ENCODE results near the gene WFIKKN1. TPM values are rescaled to one million over a fixed set of nuclear protein-coding genes. Genes with fewer than 3 reads are reported as not detected.

Gene WFIKKN1
- total and polyA plus RNA-seq, 2 of the 13 experiments (the other 11 are each of a cell fraction or from before 2014, with no cell fraction given) = 1.7 to 4.9 TPM

DNA sequence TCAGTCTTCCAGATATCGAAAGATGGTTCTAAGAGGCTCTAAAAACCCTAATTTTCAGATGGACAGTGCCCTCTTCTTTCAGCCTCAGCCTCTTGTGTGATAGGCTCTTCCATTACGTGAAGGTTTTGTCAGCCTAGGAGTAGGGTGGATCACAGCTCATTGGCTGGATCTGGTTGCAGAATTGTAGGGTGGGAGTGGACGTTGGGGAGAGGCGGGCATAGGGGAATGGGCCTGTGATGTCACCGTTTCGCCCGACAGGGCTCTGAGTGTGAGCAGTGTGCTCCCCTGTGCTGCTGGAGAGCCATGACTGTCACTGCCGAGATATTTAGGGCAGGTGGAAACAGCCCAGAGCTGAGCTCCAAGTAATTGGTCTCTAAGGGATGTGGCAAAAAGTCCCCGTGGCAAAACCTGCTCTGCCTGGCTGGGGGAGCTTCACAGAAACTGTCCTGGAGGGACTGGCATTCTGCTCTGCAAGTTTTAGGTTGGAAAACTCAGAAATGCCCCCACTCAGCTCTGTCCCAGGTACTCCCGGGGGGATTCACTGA, 6.2 kb upstream of the WFIKKN1 start:
- BruUV-seq (replicated peaks) = no TSS peak
- intact Hi-C loops (cut with micrococcal nuclease; ENCODE audit: unreplicated experiment) (no loop called here), in situ Hi-C loops (cut with HindIII; ENCODE audit: extremely low pct_ligation_motif_present, low pct_unique_long_range_greater_than_20kb) (no loop called here)
- Histone ChIP-seq H3K4me1 (ENCODE audit: insufficient read depth, low read length) (peaks cover 9% of the 10 kb centered on the region), H2AFZ (ENCODE audit: low read length) (no peak overlapping the region), H3K36me3 (replicated peaks in 1 of 2; ENCODE audit: control insufficient read depth in 1 of 2, insufficient read depth in 2 of 2, low read length in 2 of 2) (peaks cover 4% of the 10 kb centered on the region in 2 experiments; a peak in 2 of 5 replicates), H3K4me3 (replicated peaks in 1 of 3; ENCODE audit: insufficient read depth in 1 of 3, low read depth in 2 of 3, low read length in 3 of 3) (no peak overlapping the region), H3K27me3 (ENCODE audit: control insufficient read depth in 1 of 2, insufficient read depth in 2 of 2, low read length in 2 of 2) (no peaks in the 10 kb centered on the region), H3K27ac (ENCODE audit: extremely low read length, insufficient read depth, low read length) (no peak overlapping the region), H4K20me1 (ENCODE audit: insufficient read depth, low read length) (no peaks in the 10 kb centered on the region), H3K9ac (ENCODE audit: insufficient read depth, low read depth, low read length) (no peak overlapping the region), H3K9me3 (ENCODE audit: low read length) (no peaks in the 10 kb centered on the region), H3K79me2 (ENCODE audit: insufficient read depth, low read length) (no peaks in the 10 kb centered on the region), H3K4me2 (ENCODE audit: low read depth, low read length) (no peak overlapping the region)
- ATAC-seq = no peak
- ChIA-PET CTCF (ENCODE audit: low intra/inter-chr PET ratio, low total read pairs) (no interaction called here), POLR2A (interaction anchor here (0.8 kb wide), 1 partner anchor 12 kb away, joined by 3 read pairs; the partner anchor contains the start of gene METTL26)
- TF ChIP-seq ZNF816 (CRISPR knock-in tag; IDR thresholded peaks at IDR 0.05; ENCODE audit: borderline replicate concordance) (no peak), CREB1 (IDR thresholded peaks at IDR 0.05) (0 out of 2 replicates have a peak, but pooled peaks have one; percentile 10), CREB1 (CRISPR knock-in tag; IDR thresholded peaks at IDR 0.05) (no peak)
- FAIRE-seq = no peak
- no peak for DNase-seq (ENCODE audit: low spot score)
- WGBS (ENCODE audit: low lambda C conversion rate) = 91% methylated on average over 10 of the region's 10 CpGs

DNA sequence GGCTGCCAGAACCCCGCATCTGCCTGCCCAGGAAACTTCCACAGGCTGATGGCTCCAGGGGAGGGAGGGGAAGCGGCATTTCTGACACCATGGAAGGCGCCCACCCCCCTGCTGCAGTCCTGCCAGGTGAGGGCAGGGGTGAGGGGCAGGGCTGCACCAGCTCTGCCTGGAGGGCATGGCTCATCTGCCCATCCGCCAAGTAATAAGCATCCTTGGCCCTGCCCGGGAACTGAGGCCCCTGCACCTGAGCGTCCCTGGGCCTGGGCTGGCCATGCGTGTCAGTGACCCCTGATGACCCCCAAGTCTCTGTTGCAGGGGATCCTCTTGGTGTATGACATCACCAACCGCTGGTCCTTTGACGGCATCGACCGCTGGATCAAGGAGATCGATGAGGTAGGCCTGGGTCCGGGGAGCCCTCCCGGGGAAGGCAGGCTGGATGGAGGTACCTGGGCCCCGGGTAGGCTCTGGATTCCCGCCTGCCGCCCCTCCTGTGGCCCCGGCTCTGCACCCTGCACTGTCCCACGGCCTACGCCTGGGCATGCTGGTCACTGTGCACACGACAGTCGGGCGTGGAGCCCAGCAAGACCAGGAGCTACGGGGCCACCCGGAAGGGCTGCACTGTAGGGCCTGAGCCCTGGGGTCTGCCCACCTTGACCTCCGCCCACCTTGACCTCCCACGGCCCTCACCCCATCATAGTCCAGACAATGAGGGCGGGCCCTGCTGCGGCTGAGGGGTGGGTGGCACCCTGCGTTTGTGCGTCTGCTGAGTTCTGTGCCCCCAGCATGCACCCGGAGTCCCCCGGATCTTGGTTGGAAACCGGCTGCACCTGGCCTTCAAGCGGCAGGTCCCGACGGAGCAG, 5.4 kb upstream of the WFIKKN1 start:
- Histone ChIP-seq H3K27ac (ENCODE audit: extremely low read length, insufficient read depth, low read length) (no peak overlapping the region), H4K20me1 (ENCODE audit: insufficient read depth, low read length) (no peaks in the 10 kb centered on the region), H3K9me3 (ENCODE audit: low read length) (no peaks in the 10 kb centered on the region), H3K79me2 (ENCODE audit: insufficient read depth, low read length) (no peaks in the 10 kb centered on the region), H2AFZ (ENCODE audit: low read length) (no peak overlapping the region), H3K27me3 (ENCODE audit: control insufficient read depth in 1 of 2, insufficient read depth in 2 of 2, low read length in 2 of 2) (no peaks in the 10 kb centered on the region), H3K4me3 (replicated peaks in 1 of 3; ENCODE audit: insufficient read depth in 1 of 3, low read depth in 2 of 3, low read length in 3 of 3) (no peak overlapping the region), H3K9ac (ENCODE audit: insufficient read depth, low read depth, low read length) (no peak overlapping the region), H3K36me3 (replicated peaks in 1 of 2; ENCODE audit: control insufficient read depth in 1 of 2, insufficient read depth in 2 of 2, low read length in 2 of 2) (peaks cover 4% of the 10 kb centered on the region in 2 experiments; a peak in 2 of 5 replicates), H3K4me1 (ENCODE audit: insufficient read depth, low read length) (peaks cover 16% of the 10 kb centered on the region), H3K4me2 (ENCODE audit: low read depth, low read length) (no peak overlapping the region)
- ChIA-PET CTCF (ENCODE audit: low intra/inter-chr PET ratio, low total read pairs) (no interaction called here), POLR2A (interaction anchor here (0.8 kb wide), 1 partner anchor 11 kb away, joined by 3 read pairs; the partner anchor contains the start of gene METTL26)
- WGBS (ENCODE audit: low lambda C conversion rate) = 95% methylated on average over 8 of the region's 37 CpGs
- intact Hi-C loops (cut with micrococcal nuclease; ENCODE audit: unreplicated experiment) (no loop called here), in situ Hi-C loops (cut with HindIII; ENCODE audit: extremely low pct_ligation_motif_present, low pct_unique_long_range_greater_than_20kb) (no loop called here)
- FAIRE-seq = no peak
- BruUV-seq (replicated peaks) = no TSS peak
- ATAC-seq = no peak
- no peak for DNase-seq (ENCODE audit: low spot score)
- TF ChIP-seq FOXO1 (CRISPR knock-in tag; IDR thresholded peaks at IDR 0.05) (no peak), TBP (CRISPR knock-in tag; IDR thresholded peaks at IDR 0.05) (no peak), CREB1 (IDR thresholded peaks at IDR 0.05) (0 out of 2 replicates have a peak, but pooled peaks have one; percentile 32), CREB1 (CRISPR knock-in tag; IDR thresholded peaks at IDR 0.05) (no peak), HNF4A (CRISPR knock-in tag; IDR thresholded peaks at IDR 0.05) (no peak), MAFF (IDR thresholded peaks at IDR 0.05; ENCODE audit: low read depth, low read length) (no peak), PITX1 (CRISPR knock-in tag; IDR thresholded peaks at IDR 0.05) (no peak), AGO2 (optimal IDR thresholded peaks at IDR 0.05; ENCODE audit: low read depth, low read length) (peak; percentile 56), ZNF225 (CRISPR knock-in tag; IDR thresholded peaks at IDR 0.05) (no peak), ZNF451 (CRISPR knock-in tag; IDR thresholded peaks at IDR 0.05) (no peak), AGO1 (IDR thresholded peaks at IDR 0.05; ENCODE audit: low read depth, low read length, poor library complexity, severe bottlenecking) (no peak)
- TF ChIP-seq, protein P1, sequence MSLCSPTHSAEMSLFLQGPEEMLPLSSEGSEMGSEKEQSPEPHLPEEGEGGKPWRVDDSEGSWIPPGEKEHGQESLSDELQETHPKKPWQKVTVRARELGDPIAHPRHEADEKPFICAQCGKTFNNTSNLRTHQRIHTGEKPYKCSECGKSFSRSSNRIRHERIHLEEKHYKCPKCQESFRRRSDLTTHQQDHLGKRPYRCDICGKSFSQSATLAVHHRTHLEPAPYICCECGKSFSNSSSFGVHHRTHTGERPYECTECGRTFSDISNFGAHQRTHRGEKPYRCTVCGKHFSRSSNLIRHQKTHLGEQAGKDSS (CRISPR knock-in tag; IDR thresholded peaks at IDR 0.05; ENCODE audit: borderline replicate concordance, low read depth) = no peak
- TF ChIP-seq, protein P2, sequence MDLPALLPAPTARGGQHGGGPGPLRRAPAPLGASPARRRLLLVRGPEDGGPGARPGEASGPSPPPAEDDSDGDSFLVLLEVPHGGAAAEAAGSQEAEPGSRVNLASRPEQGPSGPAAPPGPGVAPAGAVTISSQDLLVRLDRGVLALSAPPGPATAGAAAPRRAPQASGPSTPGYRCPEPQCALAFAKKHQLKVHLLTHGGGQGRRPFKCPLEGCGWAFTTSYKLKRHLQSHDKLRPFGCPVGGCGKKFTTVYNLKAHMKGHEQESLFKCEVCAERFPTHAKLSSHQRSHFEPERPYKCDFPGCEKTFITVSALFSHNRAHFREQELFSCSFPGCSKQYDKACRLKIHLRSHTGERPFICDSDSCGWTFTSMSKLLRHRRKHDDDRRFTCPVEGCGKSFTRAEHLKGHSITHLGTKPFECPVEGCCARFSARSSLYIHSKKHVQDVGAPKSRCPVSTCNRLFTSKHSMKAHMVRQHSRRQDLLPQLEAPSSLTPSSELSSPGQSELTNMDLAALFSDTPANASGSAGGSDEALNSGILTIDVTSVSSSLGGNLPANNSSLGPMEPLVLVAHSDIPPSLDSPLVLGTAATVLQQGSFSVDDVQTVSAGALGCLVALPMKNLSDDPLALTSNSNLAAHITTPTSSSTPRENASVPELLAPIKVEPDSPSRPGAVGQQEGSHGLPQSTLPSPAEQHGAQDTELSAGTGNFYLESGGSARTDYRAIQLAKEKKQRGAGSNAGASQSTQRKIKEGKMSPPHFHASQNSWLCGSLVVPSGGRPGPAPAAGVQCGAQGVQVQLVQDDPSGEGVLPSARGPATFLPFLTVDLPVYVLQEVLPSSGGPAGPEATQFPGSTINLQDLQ (CRISPR knock-in tag; IDR thresholded peaks at IDR 0.05) = no peak
